Psoas muscle (tissue), 8 donors: ENCODE measurements around the gene PAFAH2. TPM values are rescaled to one million over a fixed set of nuclear protein-coding genes. Genes with fewer than 3 reads are reported as not detected.
A peak's percentile ranks its signal among the peaks of the same experiment; 100 is the strongest.

Experiments
- ATAC-seq, 4 donors: fragments of 200-7000 bp; cut with Tn5 transposase; one replicate each; pipeline ENCODE4 v1.9.1; 2020; ENCODE audit warnings: moderate library complexity in 3 of 4, mild to moderate bottlenecking in 2 of 4
- DNase-seq, 2 donors: peaks; one replicate each; pipeline ENCODE4 v3.0.0-alpha.2; 2020
- H3K27ac ChIP-seq: fragments of 200-600 bp; one replicate; pipeline ENCODE4 v1.8.0; 2022
- H3K27me3 ChIP-seq, 3 donors: fragments of 200-600 bp in 1 of 3; one replicate each; pipeline versions ENCODE4 v1.6.1 to v1.8.0; 2013 to 2022; ENCODE audit warnings: low read length in 2 of 3, mild to moderate bottlenecking in 2 of 3, moderate library complexity in 1 of 3; ENCODE audit not compliant: insufficient read depth in 3 of 3
- H3K36me3 ChIP-seq, 2 donors: fragments of 200-600 bp in 1 of 2; one replicate each; pipeline versions ENCODE4 v1.6.1 to v1.8.0; 2013 to 2022; ENCODE audit warnings: low read depth in 1 of 2, mild to moderate bottlenecking in 1 of 2, moderate library complexity in 1 of 2; ENCODE audit not compliant: insufficient read depth in 1 of 2
- H3K4me1 ChIP-seq: fragments of 200-600 bp; one replicate; pipeline ENCODE4 v1.8.0; 2022
- H3K4me3 ChIP-seq: fragments of 200-600 bp; one replicate; pipeline ENCODE4 v1.8.0; 2022; ENCODE audit warnings: mild to moderate bottlenecking
- H3K9me3 ChIP-seq: fragments of 200-600 bp; one replicate; pipeline ENCODE4 v1.8.0; 2022
- CTCF ChIP-seq: fragments of 200-600 bp; IDR thresholded peaks from one replicate; pipeline ENCODE4 v1.8.0; 2022; ENCODE audit warnings: antibody characterized with exemption
- WGBS, 3 donors: extraction: QIAGEN DNeasy Blood & Tissue Kit; methylation state at CpG; one replicate each; pipeline versions ENCODE4 v1.1.6 to v1.1.7; 2013; 5-methylcytosine and 5-hydroxymethylcytosine counted together
- intact Hi-C, 2 donors: fragments of 100-400 bp; cut with DNase I; formaldehyde crosslinking; loops; one replicate each; pipeline versions ENCODE4 v1.11.0 to v1.14.2; 2022
- polyA plus RNA-seq, 3 donors: library from polyadenylated mRNA; stranded (reverse); fragments of 200-250 nt; gene quantifications; one replicate each; pipeline ENCODE4 v1.2.3, GENCODE V29; 2013
- total RNA-seq, 4 donors: library from RNA; stranded (reverse); fragmentation: NEBNext Ultra II Directional in 2 of 4; extraction: Animal tissue kit (Norgen Biotek cat#: 25700) in 2 of 4; gene quantifications; one replicate each; pipeline versions ENCODE4 v1.2.1 to v1.2.4, GENCODE V29; 2021 to 2023
- donor health status: healthy with polysubstance abuse.
- donor health status: DM: no; HTN: no; CAD: no; lungs with moderate emphysema.
- donor health status: Bipolar disorder and iron deficiency.
- donor health status: healthy.
- donor health status: DM: yes; HTN: yes; CAD: no.
- donor health status: DM: no; HTN: no; CAD: no.
- donor health status: DM: no; HTN: no; CAD: no.
- donor health status: DM: yes; HTN: yes; CAD: no.

Gene PAFAH2
- total and polyA plus RNA-seq, 7 donors, result 5.1 to 30.1 (median 11.3) TPM

DNA sequence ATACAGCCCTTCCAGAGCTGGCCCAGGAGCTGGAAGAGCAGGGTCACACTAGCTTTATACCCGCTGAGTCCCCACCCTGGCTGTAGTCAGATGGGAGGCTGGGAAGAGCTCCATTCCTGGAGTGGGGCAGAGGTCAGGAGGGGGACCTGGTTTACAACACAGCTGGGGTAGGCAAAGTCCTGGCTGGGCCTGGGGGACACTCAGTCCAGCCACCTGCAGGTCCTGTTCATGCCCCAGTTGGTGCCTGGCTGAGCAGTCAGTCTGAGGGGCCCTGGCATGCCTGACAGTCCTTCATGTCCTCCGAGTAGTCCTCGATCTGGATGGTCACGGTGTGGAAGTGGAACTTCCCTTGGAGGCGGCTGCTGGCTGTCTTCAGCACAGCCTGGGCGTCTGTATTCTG is 41.0 kb upstream of the PAFAH2 start:
- intact Hi-C loops, result loop anchor here (5.0 kb wide), 3 partner anchors 53 to 123 kb away; no protein-coding TSS in a partner anchor
- WGBS, 3 donors, result 36 to 63% (median 42%) methylated on average over 6 of the region's 6 CpGs
- no peak for TF ChIP-seq CTCF
- ATAC-seq (no peak), DNase-seq (no peak)
- peaks cover 35% of the 10 kb centered on the region for H3K4me1 ChIP-seq
- H3K27ac ChIP-seq, result peak overlapping the region; percentile 94
- H3K36me3 ChIP-seq, result no peaks in the 10 kb centered on the region
- H3K4me3 ChIP-seq, result no peak overlapping the region
- no peaks in the 10 kb centered on the region for H3K9me3 ChIP-seq
- H3K27me3 ChIP-seq, result no peaks in the 10 kb centered on the region

GRCh38 chr1:26038477-26038876 is 40.6 kb upstream of the PAFAH2 start:
- WGBS, 3 donors, result 59 to 87% (median 64%) methylated on average over 6 of the region's 6 CpGs
- ATAC-seq (no peak), DNase-seq (no peak)
- H3K9me3 ChIP-seq, result no peaks in the 10 kb centered on the region
- intact Hi-C loops, result loop anchor here (5.0 kb wide), 3 partner anchors 54 to 124 kb away; no protein-coding TSS in a partner anchor
- H3K4me1 ChIP-seq, result peaks cover 35% of the 10 kb centered on the region
- H3K27me3 ChIP-seq, result no peaks in the 10 kb centered on the region
- no peak for TF ChIP-seq CTCF
- no peaks in the 10 kb centered on the region for H3K36me3 ChIP-seq
- H3K27ac ChIP-seq, result peak overlapping the region; percentile 94
- no peak overlapping the region for H3K4me3 ChIP-seq

DNA sequence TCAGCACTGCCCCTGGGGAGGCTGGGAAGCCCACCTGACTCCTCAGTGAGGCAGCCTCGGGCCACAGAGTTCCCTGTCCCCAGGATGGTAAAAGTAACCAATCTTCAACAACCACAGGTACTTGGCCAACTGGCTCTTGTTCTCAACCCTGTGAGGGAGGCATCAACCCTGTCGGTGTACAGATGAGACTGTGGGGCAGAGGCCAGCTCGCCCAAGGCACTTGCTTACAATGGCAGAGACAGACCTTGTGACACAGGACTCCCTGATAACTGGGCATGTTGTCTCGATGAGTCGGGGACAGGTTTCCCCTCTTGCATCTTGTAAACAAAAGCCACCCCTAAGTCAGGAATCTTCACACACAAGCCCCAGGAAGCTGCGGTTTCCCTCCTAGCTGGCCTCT is 40.0 kb upstream of the PAFAH2 start:
- no peaks in the 10 kb centered on the region for H3K9me3 ChIP-seq
- no peaks in the 10 kb centered on the region for H3K36me3 ChIP-seq
- ATAC-seq (peak in 1 of 4 donors; percentile 3), DNase-seq (no peak)
- no peak for TF ChIP-seq CTCF
- no peaks in the 10 kb centered on the region for H3K27me3 ChIP-seq
- 41 to 56% (median 45%) methylated on average over 6 of the region's 6 CpGs for WGBS, 3 donors
- intact Hi-C loops, result loop anchor here (2.0 to 5.0 kb wide), 5 partner anchors 29 to 124 kb away; partner anchors contain the start of gene TRIM63 (in 1 of the 2)
- H3K4me3 ChIP-seq, result no peak overlapping the region
- peaks cover 35% of the 10 kb centered on the region for H3K4me1 ChIP-seq
- peak overlapping the region; percentile 94 for H3K27ac ChIP-seq

GRCh38 chr1:26036756-26037281 is 39.0 kb upstream of the PAFAH2 start:
- Histone ChIP-seq H3K27ac (peak overlapping the region; percentile 94), H3K9me3 (no peaks in the 10 kb centered on the region), H3K36me3 (no peaks in the 10 kb centered on the region), H3K4me1 (peaks cover 35% of the 10 kb centered on the region), H3K27me3 (no peaks in the 10 kb centered on the region), H3K4me3 (peak overlapping the region; percentile 80)
- ATAC-seq (peak; percentile 1 to 14 (median 10)), DNase-seq (no peak)
- 30 to 47% (median 44%) methylated on average over 9 to 10 of the region's 11 CpGs for WGBS, 3 donors
- intact Hi-C loops, result loop anchor here (2.0 to 5.0 kb wide), 5 partner anchors 30 to 125 kb away; partner anchors contain the start of gene TRIM63 (in 1 of the 2)
- no peak for TF ChIP-seq CTCF
